ENCODE measurements around the gene RBP2.
"Not testable (repeated sequence)": the region's sequence is repeated elsewhere in the genome, so short reads cannot be mapped to it uniquely, and the experiment has no call there.

Gene RBP2

GRCh38 chr3:139440639-139441556 is 35.4 kb downstream of the RBP2 start:
- no peak for DNase-seq

DNA sequence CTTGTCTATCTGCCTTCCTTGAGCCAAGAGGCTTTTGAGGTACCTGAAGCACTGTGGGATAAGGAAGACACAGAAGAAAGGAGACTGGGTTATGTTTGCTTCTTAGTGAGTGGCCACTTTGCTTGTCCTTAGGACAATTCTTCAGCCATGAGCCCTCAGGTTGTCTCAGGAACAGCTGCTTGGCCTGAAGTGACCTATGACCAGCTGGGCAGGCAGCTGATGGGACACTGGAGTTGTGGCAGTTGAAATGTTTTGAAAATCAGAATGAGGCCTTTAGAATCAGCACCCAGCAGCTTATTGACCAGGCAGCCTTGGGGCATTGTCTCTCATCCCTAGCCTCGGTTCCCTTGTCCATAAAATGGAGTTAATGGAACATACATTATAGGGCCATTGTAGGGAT is 37.0 kb downstream of the RBP2 start:
- DNase-seq: no peak

GRCh38 chr3:139434764-139435307 is 41.5 kb downstream of the RBP2 start:
- DNase-seq: peak; percentile 19

DNA sequence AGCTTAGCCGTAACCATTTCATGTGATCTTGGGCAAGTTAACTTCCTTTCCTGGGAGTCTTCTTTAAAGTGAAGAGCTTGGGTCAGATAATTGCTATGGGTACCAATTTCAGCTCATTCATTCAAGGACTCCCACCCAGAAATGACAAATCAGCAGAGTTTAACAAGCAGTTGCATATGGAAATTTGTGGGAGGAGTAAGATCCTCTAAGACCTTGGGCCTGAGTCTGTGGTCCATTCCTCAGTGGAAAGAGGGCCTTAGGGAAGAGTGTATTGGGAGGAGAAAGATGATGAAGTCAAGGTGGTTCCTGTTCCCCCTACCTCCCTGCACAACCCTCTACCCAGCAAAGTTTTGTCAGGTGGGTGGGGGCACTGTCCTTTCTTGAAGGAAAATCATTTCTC is 42.1 kb downstream of the RBP2 start:
- no peak for DNase-seq

GRCh38 chr3:139433089-139433488 is 43.2 kb downstream of the RBP2 start:
- no peak for DNase-seq

- no peak for DNase-seq
Measured at GRCh38 chr3:139430493-139430892, 45.8 kb downstream of the RBP2 start.

- peak; percentile 75 for DNase-seq
Measured at GRCh38 chr3:139427283-139428060, 48.8 kb downstream of the RBP2 start.

DNA sequence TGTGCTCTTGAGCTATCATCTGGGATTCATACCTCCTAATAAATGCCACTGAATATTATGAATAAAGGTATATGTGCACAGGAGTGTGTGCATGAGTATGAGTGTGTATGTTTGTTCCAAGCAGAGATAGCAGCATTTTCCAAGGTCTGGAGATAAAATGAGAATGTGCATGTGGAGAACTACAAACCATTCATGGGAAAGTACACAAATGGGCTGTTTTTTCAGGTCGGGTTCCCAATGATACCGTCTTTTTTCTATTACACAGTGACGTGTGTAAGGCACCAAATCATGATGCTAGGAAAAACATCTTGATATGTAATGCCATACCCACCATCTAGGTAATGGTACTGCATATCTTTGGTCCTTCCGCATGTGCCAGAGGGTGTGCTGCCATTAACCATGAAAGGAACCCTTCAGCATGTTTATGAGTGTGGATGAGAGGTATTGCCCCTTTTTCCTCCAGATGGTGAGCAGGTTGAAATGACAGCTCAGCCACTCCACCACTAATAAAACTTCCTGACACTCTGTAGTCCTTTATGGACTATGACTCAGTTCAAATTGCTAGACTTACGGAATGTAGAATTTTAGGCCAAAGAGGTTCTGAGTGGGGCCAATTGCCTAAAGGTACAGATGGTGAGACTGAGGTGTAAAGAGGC is 50.4 kb downstream of the RBP2 start:
- no peak for DNase-seq

DNA sequence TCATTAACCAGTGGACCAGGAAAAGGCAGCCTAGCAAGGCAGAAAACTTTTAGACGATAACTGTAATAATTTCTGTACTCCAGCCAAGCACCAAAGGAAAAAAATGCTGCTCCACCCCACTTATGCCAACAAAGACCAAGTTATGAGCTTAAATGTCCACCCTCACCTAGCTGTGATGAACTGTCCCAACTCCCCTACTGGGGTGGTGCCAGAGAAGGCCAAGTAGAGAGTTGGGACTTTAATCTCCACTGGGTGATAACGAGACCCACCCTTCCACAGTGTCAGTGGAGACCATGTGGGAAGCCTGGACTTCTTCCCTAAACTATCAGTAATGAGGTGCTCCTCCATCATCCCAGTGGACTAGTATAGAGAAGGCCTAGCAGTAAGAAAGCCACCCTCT is 53.1 kb downstream of the RBP2 start:
- no peak for DNase-seq

GRCh38 chr3:139421460-139421859 is 54.9 kb downstream of the RBP2 start:
- DNase-seq: no peak

DNA sequence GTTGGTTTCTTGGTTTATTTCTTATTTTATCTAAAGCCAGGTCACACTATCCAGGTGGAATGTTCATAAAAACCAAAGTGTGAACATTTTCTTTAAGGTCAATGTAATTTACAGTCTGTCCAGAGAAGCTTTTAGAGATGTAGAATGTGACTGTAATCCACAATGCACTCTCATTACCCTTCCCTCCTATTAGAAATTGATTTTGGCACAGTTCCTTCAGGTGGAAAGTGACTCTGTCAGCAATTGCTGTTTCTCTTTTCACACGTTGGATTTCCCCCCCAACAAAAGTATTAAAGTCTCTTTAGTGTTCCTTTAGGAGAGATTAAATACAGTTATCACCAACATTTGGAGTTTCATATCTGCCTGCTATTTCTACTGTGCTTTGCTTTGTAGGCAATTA is 55.3 kb downstream of the RBP2 start:
- no peak for DNase-seq

DNA sequence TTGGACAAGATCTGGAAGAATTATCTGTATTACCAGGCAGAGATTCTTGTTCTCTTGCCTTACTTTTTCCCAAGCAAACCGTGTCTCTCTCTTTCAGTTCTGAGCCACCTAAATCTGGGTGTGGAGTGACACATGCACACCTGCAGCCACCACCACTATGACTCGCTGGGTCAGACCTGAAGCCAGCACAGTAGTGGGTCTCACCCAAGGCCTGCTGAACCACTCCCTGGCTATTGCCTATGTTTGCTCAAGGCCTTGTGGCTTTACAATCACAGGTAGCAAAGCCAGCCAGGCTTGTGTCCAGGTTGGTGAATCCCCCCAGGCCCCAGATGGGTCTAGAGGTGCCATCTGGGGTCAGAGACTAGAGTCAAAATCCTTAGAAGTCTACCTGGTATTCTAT is 58.2 kb downstream of the RBP2 start:
- DNase-seq: no peak

- no peak for DNase-seq
Measured at GRCh38 chr3:139416275-139416674, 60.0 kb downstream of the RBP2 start.

DNA sequence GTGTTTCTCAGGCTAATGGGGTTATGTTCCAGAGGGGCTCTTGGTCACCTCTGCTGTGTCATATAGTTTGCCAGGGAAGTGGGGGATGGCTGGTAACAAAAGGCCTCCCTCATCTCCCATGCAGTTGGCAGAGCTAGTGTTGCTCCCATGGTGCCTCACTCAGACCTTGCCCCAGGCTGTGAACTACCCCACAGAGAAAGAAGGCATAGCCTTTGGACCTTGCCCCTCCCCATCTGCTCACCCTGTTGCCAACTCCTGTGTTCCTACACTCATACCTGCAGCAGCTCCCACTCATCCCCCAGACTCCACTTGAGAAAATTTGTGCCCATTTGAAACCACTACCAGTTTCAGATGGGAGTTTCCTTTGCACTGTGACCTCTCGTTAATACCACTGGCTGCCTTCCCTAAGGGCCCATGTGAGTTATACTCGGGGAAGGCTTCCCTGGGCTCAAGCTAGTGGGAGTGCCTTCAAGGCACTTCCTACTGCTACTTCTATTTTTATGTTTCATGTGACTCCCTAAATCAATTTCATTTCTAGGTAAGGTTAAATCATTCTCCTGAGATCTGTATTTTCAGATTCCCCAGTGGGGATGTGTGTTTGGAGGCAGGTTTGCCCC is 61.6 kb downstream of the RBP2 start:
- DNase-seq: no peak

DNA sequence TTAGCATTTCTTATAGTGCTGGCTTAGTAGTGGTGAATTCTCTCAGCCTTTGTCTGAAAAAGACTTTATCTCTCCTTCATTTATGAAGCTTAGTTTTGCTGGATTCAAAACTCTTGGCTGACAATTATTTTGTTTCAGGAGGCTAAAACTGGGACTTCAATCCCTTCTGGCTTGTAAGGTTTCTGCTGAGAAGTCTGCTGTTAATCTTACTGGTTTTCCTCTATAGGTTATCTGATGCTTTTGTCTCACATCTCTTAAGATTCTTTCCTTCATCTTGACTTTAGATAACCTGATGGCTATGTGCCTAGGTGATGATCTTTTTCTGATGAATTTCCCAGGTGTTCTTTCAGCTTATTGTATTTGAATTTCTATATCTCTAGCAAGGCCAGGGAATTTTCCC is 63.4 kb downstream of the RBP2 start:
- DNase-seq: not testable (repeated sequence)
